HG03439 (cell line): ENCODE measurements around the gene ZNF672.
"Not testable (repeated sequence)": the region's sequence is repeated elsewhere in the genome, so short reads cannot be mapped to it uniquely, and the experiment has no call there.

Experiments
- ATAC-seq: cut with Tn5 transposase; IDR thresholded peaks from one replicate; pipeline ENCODE4 v1.9.1; 2021; ENCODE audit warnings: mild to moderate bottlenecking, moderate library complexity; ENCODE audit not compliant: unreplicated experiment

The ZNF672 gene

GRCh38 chr1:248852481-248853405, 14.7 kb downstream of the ZNF672 start:
- no peak for ATAC-seq

- ATAC-seq, result no peak
These were observed 15.8 kb downstream of the ZNF672 start for GRCh38 chr1:248853663-248854375.

- ATAC-seq, result no peak
These were observed 17.6 kb downstream of the ZNF672 start for GRCh38 chr1:248855580-248855979.

- ATAC-seq, result no peak
These were observed 18.2 kb downstream of the ZNF672 start for GRCh38 chr1:248856176-248856575.

GRCh38 chr1:248857201-248857600, 19.2 kb downstream of the ZNF672 start:
- no peak for ATAC-seq

- peak; percentile 0 for ATAC-seq
These were observed 19.7 kb downstream of the ZNF672 start for GRCh38 chr1:248857749-248858095.

- peak; percentile 34 for ATAC-seq
These were observed 20.3 kb downstream of the ZNF672 start for GRCh38 chr1:248858096-248858890.

GRCh38 chr1:248858891-248859889, 21.2 kb downstream of the ZNF672 start, which contains the start of gene ZNF692:
Gene ZNF692, minus strand, starts transcription at chr1:248859085. Its CDS starts 776 bp downstream, at chr1:248858309.
- ATAC-seq, result peak; percentile 80

GRCh38 chr1:248860007-248860406, 22.0 kb downstream of the ZNF672 start:
- no peak for ATAC-seq

- no peak for ATAC-seq
These were observed 23.6 kb downstream of the ZNF672 start for GRCh38 chr1:248861616-248862015.

GRCh38 chr1:248862695-248862997, 24.6 kb downstream of the ZNF672 start:
- peak; percentile 5 for ATAC-seq

GRCh38 chr1:248862998-248863881, 25.2 kb downstream of the ZNF672 start:
- peak; percentile 54 for ATAC-seq

GRCh38 chr1:248871837-248872401, 33.9 kb downstream of the ZNF672 start:
- ATAC-seq, result no peak

- ATAC-seq, result peak; percentile 34
These were observed 34.9 kb downstream of the ZNF672 start for GRCh38 chr1:248872752-248873408.

GRCh38 chr1:248873409-248873992, 35.5 kb downstream of the ZNF672 start:
- ATAC-seq, result peak; percentile 80

- ATAC-seq, result peak; percentile 61
These were observed 36.0 kb downstream of the ZNF672 start for GRCh38 chr1:248873993-248874533.

GRCh38 chr1:248881261-248881660, 43.2 kb downstream of the ZNF672 start:
- no peak for ATAC-seq

- ATAC-seq, result not testable (repeated sequence)
These were observed 44.4 kb downstream of the ZNF672 start for GRCh38 chr1:248882427-248882826.
